ENCODE measurements around the gene HIGD1C. TPM values are rescaled to one million over a fixed set of nuclear protein-coding genes. Genes with fewer than 3 reads are reported as not detected.
A peak's percentile ranks its signal among the peaks of the same experiment; 100 is the strongest.

HIGD1C gene
- total RNA-seq, 4 donors from 2014 or later: not detected

- H3K36me3 ChIP-seq: peaks cover 0 to 67% (median 0%) of the 10 kb centered on the region in 3 donors
- no peak for DNase-seq (ENCODE audit: low spot score in 2 of 2)
- H3K9me3 ChIP-seq: peaks cover 0 to 10% (median 0%) of the 10 kb centered on the region in 4 donors
- peak overlapping the region in 3 of 4 donors; percentile 47 to 83 (median 80) for H3K27ac ChIP-seq
- H3K27me3 ChIP-seq: no peaks in the 10 kb centered on the region
- WGBS, 2 donors: 88 to 97% methylated on average over 2 of the region's 2 CpGs
- TF ChIP-seq EP300 (IDR thresholded peaks at IDR 0.05) (no peak), POLR2A (IDR thresholded peaks at IDR 0.05) (no peak)
- TF ChIP-seq, protein P1, sequence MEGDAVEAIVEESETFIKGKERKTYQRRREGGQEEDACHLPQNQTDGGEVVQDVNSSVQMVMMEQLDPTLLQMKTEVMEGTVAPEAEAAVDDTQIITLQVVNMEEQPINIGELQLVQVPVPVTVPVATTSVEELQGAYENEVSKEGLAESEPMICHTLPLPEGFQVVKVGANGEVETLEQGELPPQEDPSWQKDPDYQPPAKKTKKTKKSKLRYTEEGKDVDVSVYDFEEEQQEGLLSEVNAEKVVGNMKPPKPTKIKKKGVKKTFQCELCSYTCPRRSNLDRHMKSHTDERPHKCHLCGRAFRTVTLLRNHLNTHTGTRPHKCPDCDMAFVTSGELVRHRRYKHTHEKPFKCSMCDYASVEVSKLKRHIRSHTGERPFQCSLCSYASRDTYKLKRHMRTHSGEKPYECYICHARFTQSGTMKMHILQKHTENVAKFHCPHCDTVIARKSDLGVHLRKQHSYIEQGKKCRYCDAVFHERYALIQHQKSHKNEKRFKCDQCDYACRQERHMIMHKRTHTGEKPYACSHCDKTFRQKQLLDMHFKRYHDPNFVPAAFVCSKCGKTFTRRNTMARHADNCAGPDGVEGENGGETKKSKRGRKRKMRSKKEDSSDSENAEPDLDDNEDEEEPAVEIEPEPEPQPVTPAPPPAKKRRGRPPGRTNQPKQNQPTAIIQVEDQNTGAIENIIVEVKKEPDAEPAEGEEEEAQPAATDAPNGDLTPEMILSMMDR (IDR thresholded peaks at IDR 0.05): no peak
- peaks cover 0 to 78% (median 27%) of the 10 kb centered on the region in 4 donors for H3K4me1 ChIP-seq
- no peak overlapping the region for H3K4me3 ChIP-seq
Measured at GRCh38 chr12:50933459-50934124, 18.8 kb upstream of the HIGD1C start.

GRCh38 chr12:50934371-50934851 lies 17.9 kb upstream of the HIGD1C start:
- Histone ChIP-seq H3K36me3 (peaks cover 0 to 62% (median 0%) of the 10 kb centered on the region in 3 donors), H3K4me3 (no peak overlapping the region), H3K9me3 (peaks cover 0 to 10% (median 0%) of the 10 kb centered on the region in 4 donors), H3K4me1 (peaks cover 0 to 75% (median 27%) of the 10 kb centered on the region in 4 donors), H3K27ac (peak overlapping the region; percentile 50 to 83 (median 70)), H3K27me3 (no peaks in the 10 kb centered on the region)
- WGBS, 2 donors: 36 to 40% methylated on average over 3 of the region's 3 CpGs
- no peak for DNase-seq (ENCODE audit: low spot score in 2 of 2)
- TF ChIP-seq, protein P1 (IDR thresholded peaks at IDR 0.05): no peak

DNA sequence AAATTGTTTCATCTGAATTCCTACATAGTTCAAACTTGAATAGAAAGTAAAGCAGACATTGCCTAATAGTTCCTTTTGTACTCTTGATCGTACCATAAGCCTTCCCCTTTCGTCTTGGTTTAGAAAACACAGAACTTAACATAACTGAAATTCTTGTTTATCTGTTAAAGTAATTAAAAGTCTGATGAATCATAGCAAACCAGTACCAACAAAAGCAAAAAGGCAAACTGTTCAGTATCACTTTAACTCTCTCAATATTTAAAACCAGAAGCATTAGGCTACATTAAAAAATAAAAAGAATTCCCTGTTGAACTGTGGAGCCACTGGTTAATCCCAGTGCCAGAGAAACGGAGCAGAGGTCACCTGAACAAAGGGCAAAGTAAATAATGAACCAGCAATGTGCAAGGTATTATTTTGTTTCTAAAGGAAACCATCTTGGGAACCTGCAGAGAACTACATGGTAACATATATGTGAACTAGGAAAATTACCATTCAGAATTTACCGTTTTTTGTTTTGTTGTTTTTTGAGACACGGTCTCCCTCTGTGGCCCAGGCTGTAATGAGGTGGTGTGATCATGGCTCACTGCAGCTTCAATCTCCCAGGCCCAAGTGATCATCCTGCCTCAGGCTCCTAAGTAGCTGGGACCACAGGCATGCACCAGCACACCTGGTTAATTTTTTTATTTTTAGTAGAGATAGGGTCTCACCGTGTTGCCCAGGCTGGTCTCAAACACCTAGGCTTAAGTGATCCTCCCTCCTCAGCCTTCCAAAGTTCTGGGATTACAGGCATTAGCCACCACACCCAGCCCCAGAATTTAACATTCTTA lies 17.1 kb upstream of the HIGD1C start:
- Histone ChIP-seq H3K27me3 (no peaks in the 10 kb centered on the region), H3K4me3 (peak overlapping the region in 1 of 4 donors; percentile 5), H3K36me3 (peaks cover 0 to 54% (median 0%) of the 10 kb centered on the region in 3 donors), H3K9me3 (peaks cover 0 to 10% (median 0%) of the 10 kb centered on the region in 4 donors), H3K4me1 (peaks cover 0 to 70% (median 27%) of the 10 kb centered on the region in 4 donors), H3K27ac (peak overlapping the region; percentile 50 to 83 (median 70))
- WGBS, 2 donors: 35% methylated on average over 6 of the region's 6 CpGs
- DNase-seq (ENCODE audit: low spot score in 2 of 2): no peak
- TF ChIP-seq, protein P1 (IDR thresholded peaks at IDR 0.05): no peak
- no peak for TF ChIP-seq EP300 (IDR thresholded peaks at IDR 0.05)
- no peak for TF ChIP-seq POLR2A (IDR thresholded peaks at IDR 0.05)

- peaks cover 0 to 38% (median 0%) of the 10 kb centered on the region in 3 donors for H3K36me3 ChIP-seq
- no peaks in the 10 kb centered on the region for H3K27me3 ChIP-seq
- 81 to 87% methylated on average over 9 of the region's 9 CpGs for WGBS, 2 donors
- peaks cover 0 to 10% (median 0%) of the 10 kb centered on the region in 4 donors for H3K9me3 ChIP-seq
- peak overlapping the region in 3 of 4 donors; percentile 31 to 83 (median 50) for H3K27ac ChIP-seq
- H3K4me3 ChIP-seq: no peak overlapping the region
- peaks cover 0 to 55% (median 25%) of the 10 kb centered on the region in 4 donors for H3K4me1 ChIP-seq
- DNase-seq (ENCODE audit: low spot score in 2 of 2): no peak
- TF ChIP-seq POLR2A (IDR thresholded peaks at IDR 0.05): no peak
- no peak for TF ChIP-seq EP300 (IDR thresholded peaks at IDR 0.05)
- TF ChIP-seq, protein P1 (IDR thresholded peaks at IDR 0.05): no peak
Measured at GRCh38 chr12:50936821-50937530, 15.4 kb upstream of the HIGD1C start.
